Inflammatory macrophage (primary cell): Measurements from ENCODE around the gene DACH2.
"Not testable (repeated sequence)": the region's sequence is repeated elsewhere in the genome, so short reads cannot be mapped to it uniquely, and the experiment has no call there.

Experiments used
- DNase-seq, 2 donors: peaks; one replicate each; pipeline ENCODE4 v3.0.0-alpha.2; 2020 to 2022
- total RNA-seq, 18 experiments: gene quantifications; one replicate each; lab custom pipeline; 2026; ENCODE audit warnings: mixed read lengths in 6 of 18, inconsistent platforms in 2 of 18; lab: John Stamatoyannopoulos, UW

Gene DACH2
- 0 to 0.07 (median 0) reads per million in 18 experiments for total RNA-seq

DNA sequence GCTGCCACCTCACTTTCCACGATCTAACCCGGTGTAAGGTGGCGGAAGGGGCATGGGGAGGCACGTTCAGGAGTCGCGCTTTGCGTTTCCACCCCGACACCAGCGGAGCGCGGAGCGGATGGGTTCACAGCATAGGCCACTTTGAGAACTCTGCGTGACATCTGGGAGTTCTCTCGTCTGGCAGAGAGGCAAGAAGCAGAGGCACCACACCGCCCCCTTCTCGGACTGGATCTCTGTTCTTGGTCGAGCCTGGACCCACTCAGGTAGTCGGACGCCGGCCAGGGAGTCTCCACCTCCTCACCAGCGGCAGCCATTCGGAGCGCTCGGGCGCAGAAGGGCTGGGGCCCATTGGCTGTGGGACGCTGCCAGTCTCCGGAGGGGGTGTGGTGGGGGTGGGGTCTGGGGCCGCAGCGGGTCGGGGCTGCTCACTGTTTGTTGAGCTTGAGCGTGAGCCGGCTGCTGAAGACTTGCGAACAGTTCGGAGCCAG is at the start of gene DACH2:
DACH2 (plus strand) TSS at position 428 of the 488 bp plus-strand sequence.
- DNase-seq, result no peak

DNA sequence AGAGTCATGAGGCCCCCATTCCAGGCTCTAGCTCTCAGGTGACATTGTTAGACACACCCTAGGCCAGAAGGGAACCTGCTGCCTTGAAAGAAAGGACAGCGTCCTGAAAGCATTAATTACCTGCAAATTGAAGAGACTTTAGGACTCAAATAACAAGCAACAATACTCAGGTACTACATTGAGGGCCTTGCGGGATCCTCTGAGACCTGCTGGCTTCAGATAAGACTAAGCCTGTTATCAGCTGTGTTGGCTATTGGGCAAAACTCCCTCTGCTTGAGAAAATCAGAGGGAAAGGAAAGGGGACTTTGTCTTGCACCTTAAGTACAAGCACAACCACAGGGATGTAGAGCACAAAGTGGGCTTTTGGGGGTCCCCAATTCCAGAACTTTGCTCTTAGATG is 45.9 kb upstream of the DACH2 start:
- no peak for DNase-seq

DNA sequence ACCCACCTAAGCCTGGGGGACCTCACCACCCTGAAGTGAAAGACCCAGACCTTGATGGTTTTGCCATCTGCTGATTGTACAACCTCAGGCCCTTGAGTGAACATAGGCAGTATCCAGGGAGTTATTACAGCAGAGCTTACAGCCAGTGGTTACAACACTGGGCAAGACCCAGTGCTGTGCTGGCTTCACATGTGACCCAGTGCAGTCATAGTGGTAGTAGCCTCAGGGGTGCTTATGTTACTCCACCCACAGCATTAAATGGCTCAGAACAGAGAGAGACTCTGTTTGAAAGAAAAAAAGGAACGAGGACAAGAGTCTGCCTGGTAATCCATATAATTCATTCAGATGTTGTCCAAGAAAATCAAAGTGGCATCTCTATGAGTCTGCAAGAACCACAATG is 45.2 kb upstream of the DACH2 start:
- no peak for DNase-seq

DNA sequence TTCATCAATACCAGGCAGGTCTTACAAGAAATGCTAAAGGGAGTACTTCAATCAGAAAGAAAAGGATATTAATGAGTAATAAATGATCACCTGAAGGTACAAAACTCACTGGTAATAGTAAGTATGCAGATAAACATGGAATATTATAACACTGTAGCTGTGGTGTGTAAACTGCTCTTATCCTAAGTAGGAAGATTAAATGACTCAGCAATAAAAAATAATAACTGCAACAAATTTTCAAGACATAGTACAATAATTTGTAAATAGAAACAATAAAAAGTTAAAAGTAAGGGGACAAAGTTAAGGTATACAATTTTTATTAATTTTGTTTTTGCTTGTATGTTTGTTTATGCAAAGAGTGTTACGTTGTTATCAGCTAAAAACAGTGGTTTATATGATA is 43.7 kb upstream of the DACH2 start:
- DNase-seq, result no peak

DNA sequence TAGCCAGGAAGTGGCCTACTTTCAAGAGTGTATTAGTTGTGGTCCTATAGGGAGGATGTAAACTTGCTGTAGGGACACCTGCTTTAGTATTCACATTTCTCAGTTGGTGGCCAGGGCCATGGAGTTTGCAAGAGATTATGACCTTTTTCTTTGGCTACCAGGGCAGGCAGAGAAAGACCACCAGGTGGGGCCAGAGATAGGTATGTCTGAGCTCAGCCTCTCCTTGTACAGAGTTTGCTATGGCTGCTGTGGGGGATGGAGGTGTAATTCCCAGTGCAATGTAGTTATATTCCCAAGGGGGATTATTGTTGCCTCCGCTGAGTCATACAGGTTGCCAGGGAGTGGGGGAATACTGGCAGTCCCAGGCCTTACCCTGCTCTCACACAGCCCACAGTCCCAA is 26.3 kb upstream of the DACH2 start:
- DNase-seq, result no peak

DNA sequence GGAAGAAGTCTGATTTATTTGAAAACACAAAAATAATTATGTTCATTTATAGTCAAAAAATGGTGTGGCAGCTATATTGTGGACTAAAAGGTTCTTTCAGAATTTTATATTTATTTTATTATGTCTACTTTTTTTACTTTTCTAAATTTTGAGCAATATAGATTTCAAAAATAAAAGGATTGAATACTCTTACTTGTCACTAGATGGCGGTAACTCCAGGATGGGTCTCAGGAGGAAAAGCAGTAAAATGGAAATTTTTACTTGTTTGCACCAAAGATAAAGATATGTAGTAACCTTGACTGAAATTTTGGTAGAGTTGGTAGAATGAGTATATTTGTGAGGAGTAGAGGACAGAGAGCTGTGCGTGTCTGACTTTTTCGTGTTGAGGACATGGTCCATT is 14.5 kb upstream of the DACH2 start:
- no peak for DNase-seq

DNA sequence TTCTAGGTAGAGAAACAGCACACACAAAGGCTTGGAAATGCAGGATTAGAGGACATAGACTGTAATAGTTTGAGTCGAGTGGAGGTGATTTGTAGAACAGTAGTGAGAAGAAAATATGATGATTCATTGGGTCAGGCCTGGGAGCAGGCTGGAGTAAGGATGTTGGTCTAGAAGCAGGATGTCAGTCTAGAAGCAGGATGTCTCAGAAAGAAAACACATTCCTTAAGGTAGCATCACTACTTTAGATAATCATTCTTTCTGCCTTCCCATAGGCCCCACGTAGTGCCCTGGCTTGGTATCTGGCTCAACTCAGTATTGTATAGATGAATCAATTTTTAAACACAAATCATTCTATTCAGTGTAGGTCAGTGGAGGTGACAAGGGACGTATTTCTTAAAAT is 11.2 kb upstream of the DACH2 start:
- no peak for DNase-seq

DNA sequence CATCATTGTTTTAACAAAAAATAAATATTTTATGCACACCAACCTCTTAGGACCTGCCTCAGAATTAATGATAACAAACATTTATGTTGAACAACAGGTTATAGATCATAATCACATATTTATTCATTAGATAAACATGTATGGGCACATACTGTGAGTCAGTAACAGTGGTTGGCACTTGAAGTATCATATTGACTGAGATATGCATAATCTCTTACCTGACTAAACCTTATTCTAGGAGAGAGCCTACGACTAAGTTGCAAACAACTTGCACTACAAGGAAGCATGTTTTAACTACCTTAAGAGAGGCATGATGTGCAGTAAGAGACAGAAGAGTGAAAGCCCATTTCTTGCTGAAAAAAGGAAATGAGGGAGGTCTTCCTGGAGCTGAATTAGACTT is 6.5 kb upstream of the DACH2 start:
- no peak for DNase-seq

DNA sequence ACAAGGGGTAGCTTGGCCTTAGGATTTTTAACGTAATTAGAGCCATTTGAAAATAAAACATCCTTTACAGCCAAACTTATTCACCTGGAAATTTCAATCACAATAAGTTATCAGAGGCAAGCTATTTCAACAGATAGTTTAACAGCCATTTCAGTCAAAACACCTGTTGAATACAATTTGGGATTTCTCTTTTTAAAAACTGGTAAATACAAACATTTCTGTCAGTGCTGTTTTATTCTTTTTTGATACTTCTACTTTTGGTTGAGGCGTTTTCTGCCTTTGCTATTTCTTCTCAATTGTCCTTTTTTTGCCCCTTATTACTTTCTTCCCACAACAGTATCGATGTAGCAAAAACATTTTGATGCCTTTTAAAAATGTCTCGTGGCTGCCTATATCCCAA is 2.1 kb upstream of the DACH2 start:
- DNase-seq, result no peak

DNA sequence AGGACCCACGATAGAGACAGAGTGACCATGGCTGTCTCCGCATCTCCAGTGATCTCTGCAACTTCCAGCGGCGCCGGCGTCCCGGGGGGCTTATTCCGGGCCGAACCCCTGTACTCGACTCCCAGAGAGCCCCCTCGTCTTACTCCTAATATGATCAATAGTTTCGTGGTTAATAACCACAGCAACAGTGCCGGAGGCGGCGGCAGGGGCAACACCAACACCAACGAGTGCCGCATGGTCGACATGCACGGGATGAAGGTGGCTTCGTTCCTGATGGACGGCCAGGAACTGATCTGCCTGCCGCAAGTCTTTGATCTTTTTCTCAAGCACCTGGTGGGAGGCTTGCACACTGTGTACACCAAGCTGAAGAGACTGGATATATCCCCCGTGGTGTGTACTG is 343 bp downstream of the DACH2 start:
- DNase-seq, result no peak

DNA sequence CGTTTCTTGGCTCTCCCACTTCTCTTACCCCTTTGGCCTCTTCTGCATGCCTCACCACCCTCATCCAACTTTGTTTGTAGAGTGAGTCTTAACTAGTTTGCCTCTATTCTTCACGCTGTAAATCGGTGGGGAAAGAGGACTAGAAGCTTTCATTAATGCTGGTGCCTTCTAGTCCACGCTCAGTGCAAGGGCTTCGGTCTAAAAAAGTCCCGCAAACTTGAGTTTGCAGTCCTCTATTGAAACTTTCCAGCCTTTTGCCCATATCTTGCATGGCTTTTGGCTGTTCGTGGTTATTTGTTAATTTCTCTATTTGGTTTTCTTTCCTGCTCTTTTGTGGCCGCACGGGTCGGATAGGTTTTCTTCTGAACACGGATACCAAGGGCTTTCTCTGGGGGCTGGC is 868 bp downstream of the DACH2 start:
- DNase-seq, result no peak

DNA sequence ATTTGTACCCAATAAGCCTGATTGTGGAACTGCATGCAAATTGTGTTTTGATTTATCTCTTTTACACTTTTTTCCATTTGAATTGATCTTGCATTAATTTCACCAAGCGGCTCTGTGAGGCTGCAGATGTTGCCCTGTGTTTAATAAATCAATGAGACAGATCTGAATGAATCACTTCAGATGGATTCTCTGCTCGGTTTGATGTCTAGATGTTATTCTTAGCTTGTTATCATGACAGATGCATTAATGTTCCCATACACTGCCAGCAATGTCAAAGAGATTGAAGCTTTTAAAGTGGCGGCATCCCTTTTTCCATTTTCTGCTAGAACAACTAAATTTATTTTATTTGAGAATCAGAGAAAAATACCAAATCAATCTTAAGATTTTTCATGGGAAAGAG is 6.3 kb downstream of the DACH2 start:
- DNase-seq, result no peak

DNA sequence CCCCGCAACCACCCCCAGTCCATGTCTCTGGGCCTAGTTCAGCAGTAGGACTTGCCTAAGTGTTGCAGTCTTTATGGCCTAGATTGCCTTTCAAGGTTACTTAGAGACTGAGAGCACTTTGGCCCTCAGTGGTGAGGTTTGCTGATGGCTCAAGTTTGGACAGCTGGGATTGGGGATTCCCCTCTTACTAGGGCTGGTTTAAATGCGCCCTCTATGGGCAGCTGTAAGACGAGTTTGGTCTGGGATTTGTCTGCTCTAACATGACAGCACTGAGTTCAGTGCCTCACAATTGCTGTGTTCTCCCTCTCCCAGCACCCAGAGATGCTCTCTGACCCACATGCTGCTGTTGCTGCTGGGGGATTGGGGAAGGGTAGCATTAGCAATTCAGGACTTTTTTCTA is 23.1 kb downstream of the DACH2 start:
- peak; percentile 4 to 17 for DNase-seq

DNA sequence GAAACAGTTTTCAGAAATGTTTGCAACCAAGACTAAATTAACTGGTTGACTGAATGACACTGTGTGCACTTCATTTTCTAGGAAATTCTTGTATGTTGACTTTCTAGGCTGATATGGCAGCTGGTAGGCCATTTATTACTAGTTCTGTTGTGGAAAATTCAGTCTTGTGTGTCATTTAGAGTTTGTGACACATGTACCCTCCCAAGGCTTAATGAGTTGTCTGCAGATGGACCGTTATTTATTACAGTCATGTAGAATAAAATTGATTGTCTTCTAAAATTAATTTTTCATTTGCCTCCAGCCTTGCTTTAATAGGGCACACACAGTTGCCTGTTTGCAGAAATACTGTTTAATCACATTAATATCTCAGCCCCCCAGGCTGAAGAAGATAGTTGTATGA is 30.7 kb downstream of the DACH2 start:
- no peak for DNase-seq

DNA sequence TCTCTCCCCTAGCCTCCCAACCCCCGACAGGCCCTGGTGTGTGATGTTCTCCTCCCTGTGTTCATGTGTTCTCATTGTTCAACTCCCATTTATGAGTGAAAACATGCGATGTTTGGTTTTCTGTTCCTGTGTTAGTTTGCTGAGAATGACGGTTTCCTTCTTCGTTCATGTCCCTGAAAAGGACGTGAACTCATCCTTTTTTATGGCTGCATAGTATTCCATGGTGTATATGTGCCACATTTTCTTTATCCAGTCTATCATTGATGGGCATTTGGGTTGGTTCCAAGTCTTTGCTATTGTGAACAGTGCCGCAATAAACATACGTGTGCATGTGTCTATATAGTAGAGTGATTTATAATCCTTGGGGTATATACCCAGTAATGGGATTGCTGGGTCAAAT is 33.1 kb downstream of the DACH2 start:
- DNase-seq, result not testable (repeated sequence)

DNA sequence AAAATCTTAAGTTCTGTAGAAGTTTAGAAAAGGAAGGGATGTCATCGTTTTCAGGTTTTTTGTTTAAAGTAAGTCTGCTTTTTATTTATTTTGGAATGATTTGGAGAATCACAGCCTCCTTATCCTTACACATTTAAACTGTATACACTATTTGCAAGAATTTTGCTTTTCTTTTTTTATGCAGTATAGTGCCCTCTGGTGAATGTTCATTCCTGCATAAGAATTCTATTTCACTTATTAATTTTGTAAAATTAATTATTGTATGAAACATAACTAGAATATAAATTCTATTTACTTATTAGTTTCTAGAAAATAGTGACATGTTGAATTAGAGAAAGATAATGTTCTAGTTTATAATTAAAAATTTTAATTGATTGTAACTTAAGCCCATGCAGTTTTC is 44.6 kb downstream of the DACH2 start:
- DNase-seq, result no peak

DNA sequence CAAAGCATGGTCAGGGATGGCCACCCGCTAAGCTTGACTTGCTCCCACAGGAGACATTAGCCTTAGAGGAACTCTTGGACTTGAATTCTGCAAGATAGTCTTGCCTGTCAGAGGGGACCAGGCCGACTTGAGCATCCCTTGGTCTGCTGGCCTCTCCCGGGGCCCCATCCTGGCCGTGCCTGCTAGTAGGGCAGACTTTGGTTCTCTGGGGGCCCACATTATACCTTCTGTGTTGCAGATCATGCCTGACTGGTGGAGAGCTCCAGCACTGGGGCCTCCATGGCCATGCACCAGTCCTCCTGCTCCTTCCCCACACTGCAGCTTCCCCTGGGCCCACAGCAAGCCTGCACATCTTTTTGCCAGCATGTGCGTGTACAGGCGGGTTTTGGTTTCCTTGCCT is 46.5 kb downstream of the DACH2 start:
- no peak for DNase-seq

DNA sequence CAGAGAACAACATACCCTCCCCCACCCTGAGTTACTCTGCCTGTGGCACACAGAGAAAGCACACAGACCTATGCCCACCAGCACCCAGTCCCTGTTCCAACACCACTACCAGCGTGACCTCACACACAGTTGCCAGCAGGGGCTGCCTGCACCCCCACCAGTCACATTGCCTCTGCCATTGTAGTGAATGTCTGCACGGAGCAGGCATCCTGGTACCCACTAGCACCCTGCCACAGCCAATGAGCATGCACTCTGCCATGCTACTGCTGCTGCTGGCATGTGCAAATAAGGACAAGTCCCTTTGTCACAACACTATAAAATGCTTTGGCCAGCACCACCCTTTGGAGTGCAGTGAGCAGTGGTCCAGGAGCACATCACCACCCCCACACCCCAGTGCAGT is 47.1 kb downstream of the DACH2 start:
- DNase-seq, result no peak

DNA sequence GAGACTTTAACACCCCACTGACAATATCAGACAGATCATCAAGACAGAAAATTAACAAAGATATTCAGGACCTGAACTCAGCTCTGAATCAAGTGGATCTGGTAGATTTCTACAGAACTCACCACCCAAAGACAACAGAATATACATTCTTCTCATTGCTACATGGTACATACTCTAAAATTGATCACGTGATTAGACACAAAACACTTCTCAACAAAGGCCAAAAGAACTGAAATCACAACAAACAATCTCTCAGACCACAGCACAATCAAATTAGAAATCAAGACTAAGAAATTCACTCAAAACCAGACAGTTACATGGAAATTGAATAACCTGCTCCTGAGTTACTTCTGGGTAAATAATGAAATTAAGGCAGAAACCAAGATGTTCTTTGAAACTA is 49.6 kb downstream of the DACH2 start:
- no peak for DNase-seq

DNA sequence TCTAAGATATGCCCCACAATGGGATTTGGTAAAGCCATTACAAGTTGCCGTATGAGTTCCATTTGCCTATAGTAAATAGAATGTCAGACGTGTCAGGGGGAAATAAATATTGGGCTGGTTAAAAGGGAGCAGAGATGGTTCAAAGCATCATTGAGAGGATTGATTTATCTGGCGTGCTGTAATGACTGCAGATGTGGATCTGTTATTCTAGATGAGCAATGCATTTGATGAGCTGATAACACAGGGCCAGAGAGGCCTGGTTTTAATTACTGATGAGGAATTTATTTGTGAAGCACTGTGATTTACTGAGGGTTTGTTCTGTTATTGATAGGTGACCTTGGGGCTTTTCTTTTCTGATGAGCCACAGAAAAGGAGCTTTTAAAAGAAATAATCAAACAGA is 62.5 kb downstream of the DACH2 start:
- no peak for DNase-seq

DNA sequence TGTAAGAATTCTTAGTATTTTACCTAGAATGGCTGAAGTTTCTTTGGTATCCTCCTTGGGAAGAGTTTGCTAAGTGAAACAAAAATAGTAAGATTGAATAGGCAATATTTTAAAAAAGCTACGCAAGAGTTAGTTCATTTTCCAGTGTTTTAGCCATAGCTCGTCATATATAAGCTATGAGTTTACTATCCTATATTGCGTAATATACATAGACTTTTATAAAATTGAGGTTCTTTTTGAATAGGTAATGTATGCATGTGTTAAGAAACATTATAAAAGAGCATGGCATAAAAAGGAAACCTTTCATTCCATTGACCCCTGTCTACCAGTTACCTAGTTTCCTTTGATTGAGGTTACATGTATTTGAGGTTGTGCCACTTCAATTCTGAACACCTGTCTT is 67.0 kb downstream of the DACH2 start:
- DNase-seq, result no peak

DNA sequence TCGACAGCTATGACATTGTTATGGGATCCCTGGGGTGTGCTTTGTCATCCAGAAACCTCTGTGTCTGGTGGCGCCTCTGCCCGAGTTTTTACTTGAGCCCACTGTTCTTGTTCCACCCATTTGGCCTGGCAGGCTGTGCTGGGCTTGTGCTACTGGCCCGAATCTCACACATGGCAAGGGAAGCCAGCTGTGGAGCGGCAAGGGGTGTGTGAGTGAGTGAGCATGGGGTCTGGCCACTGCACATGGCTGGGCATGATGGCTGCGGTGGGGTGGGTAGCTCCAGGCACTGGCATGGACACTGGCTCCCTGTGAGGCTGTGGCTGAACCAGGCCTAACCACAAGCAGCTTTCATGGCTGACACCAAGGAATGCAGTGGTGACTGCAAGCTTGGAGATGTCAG is 89.2 kb downstream of the DACH2 start:
- DNase-seq, result no peak

DNA sequence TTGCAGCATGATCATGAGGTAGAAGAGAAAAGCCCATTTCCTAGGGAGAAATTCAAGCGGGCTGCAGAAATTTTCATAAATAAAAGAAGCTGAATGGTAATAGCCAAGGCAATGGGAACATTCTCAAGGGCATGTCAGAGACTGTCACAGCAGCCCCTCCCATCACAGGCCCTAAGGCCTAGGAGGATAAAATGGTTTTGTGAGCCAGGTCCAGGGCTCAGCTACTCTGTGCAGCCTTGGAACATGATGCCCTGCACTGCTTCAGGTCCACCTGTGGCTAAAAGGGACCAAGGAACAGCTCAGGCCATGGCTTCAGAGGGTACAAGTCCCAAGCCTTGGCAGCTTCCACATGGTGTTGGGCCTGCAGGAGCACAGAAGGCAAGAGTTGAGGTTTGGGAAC is 93.3 kb downstream of the DACH2 start:
- no peak for DNase-seq

DNA sequence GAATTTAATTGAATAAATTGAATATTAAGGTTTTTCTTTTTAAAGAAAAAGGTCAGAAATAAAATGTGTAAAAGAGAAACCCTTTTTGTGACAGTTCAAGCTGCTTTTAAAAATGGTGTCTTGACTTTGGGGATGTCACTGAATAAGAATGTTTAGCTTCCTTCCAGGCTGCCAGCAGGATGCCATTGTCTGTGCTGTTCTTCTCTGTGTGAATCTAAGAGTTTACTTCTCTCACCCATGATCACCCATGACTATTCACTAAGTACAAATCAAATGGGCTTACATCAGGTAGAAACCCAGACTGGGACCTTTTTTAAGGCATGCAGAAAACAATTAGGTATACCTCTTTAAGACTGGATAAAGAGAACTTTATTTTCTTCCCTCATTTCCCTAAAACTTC is 115.3 kb downstream of the DACH2 start:
- DNase-seq, result no peak

DNA sequence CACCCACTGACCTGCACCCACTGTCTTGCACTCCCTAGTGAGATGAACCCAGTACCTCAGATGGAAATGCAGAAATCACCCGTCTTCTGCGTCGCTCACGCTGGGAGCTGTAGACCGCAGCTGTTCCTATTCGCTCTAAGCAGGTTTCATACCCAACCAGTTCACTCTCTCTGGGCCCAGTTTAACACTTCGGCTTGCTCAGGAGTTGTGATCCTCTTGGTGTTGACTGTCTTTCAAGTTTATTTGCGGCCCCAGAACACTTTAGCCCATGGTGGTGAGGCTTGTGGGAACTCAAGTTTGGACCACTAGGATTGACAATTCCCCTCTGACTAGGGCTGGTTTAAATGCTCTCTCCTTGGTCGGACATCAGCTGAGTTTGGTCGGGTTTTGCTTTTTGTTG is 147.0 kb downstream of the DACH2 start:
- no peak for DNase-seq

DNA sequence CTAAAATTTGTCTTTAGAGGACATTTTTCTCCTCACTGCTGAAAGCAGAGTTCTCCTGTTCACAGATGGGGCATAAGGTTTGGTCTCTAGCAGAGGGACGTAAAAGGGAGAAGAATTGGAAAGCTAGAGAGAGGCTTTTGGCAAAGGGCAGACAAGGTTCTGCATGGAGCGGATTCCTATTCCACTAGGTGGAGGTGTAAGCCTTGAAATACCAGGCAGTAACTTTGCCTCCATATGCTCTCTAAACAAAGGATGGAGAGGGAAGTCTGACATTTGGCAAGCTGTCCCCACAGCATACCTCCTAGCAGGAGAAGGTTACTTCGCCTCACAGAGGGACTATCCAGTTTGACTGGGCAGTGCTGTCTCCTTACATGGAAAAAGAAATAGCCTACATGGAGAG is 174.7 kb downstream of the DACH2 start:
- no peak for DNase-seq
